ENCODE results near the gene LTA4H. TPM values are rescaled to one million over a fixed set of nuclear protein-coding genes. Genes with fewer than 3 reads are reported as not detected.

Gene LTA4H
- total and polyA plus RNA-seq, 2 of the 4 experiments (the other 2 are of a cell fraction): 41.0 to 43.3 TPM

GRCh38 chr12:96056646-96057455, 21.5 kb upstream of the LTA4H start:
- DNase-seq: no peak
- dilution Hi-C loops (cut with HindIII; ENCODE audit: low sequenced_read_pairs, unreplicated experiment): no loop called here
- Histone ChIP-seq H2AK9ac (replicated peaks; ENCODE audit: low read depth, low read length, poor library complexity) (no peak overlapping the region), H3K56ac (ENCODE audit: extremely low read depth, insufficient read depth, low read length) (no peak overlapping the region), H3K4me1 (ENCODE audit: control insufficient read depth, insufficient read depth, low read length) (no peaks in the 10 kb centered on the region), H4K8ac (ENCODE audit: low read depth in 2 of 2, low read length in 2 of 2) (no peak overlapping the region), H4K20me1 (ENCODE audit: insufficient read depth, low read length) (no peaks in the 10 kb centered on the region), H2AFZ (replicated peaks; ENCODE audit: low read length, poor library complexity) (no peak overlapping the region), H3K9me3 (ENCODE audit: control insufficient read depth, insufficient read depth, low read length) (peaks cover 4% of the 10 kb centered on the region), H3K18ac (ENCODE audit: low read depth, low read length) (no peak overlapping the region), H2BK20ac (ENCODE audit: low read depth, low read length) (no peak overlapping the region), H3K9ac (ENCODE audit: low read depth, low read length) (no peak overlapping the region), H3K27ac (ENCODE audit: insufficient read depth, low read length) (no peak overlapping the region), H3K4ac (ENCODE audit: low read depth, low read length) (no peak overlapping the region), H4K91ac (ENCODE audit: insufficient read depth, low read depth, low read length) (no peak overlapping the region), H2BK120ac (ENCODE audit: low read depth, low read length) (no peak overlapping the region), H3K9me1 (ENCODE audit: insufficient read depth, low read length) (0 out of 2 replicates have a peak, but pooled peaks cover under 1% of the 10 kb centered on the region), H3K23ac (ENCODE audit: low read depth, low read length) (no peak overlapping the region), H3K27me3 (ENCODE audit: control insufficient read depth, insufficient read depth, low read length) (no peaks in the 10 kb centered on the region), H3K4me3 (ENCODE audit: insufficient read depth, low read depth, low read length) (no peak overlapping the region), H2BK5ac (ENCODE audit: low read depth, low read length, poor library complexity, severe bottlenecking) (no peak overlapping the region), H3K14ac (replicated peaks; ENCODE audit: low read depth, low read length) (no peak overlapping the region), H3K36me3 (ENCODE audit: control insufficient read depth, insufficient read depth, low read length) (no peaks in the 10 kb centered on the region), H4K5ac (ENCODE audit: low read depth, low read length) (no peak overlapping the region), H3K79me1 (ENCODE audit: low read depth in 1 of 2, low read length in 2 of 2) (no peaks in the 10 kb centered on the region), H3K4me2 (ENCODE audit: low read depth, low read length) (no peak overlapping the region), H2AK5ac (ENCODE audit: low read depth, low read length) (no peak overlapping the region), H2BK15ac (ENCODE audit: low read depth, low read length) (no peak overlapping the region)
- POLR2A ChIA-PET (ENCODE audit: unreplicated experiment): no interaction called here
- in situ Hi-C loops (cut with MboI; ENCODE audit: low sequenced_read_pairs): no loop called here
- CTCF ChIA-PET: interaction anchor here (0.6 to 1.0 kb wide), 3 partner anchors 152 to 432 kb away, joined by 3 to 6 read pairs (median 3); no protein-coding TSS in a partner anchor
- no peak for ATAC-seq (ENCODE audit: low read depth)
- intact Hi-C loops (cut with micrococcal nuclease): no loop called here
- TF ChIP-seq CHD1 (IDR thresholded peaks at IDR 0.05; ENCODE audit: low read depth, low read length) (no peak), NFE2L2 (IDR thresholded peaks at IDR 0.05; ENCODE audit: low read depth, low read length) (no peak), MXI1 (IDR thresholded peaks at IDR 0.05; ENCODE audit: borderline replicate concordance, low read depth, low read length) (no peak), FOS (IDR thresholded peaks at IDR 0.05; ENCODE audit: low read depth, low read length) (no peak), RCOR1 (IDR thresholded peaks at IDR 0.05; ENCODE audit: insufficient replicate concordance, low read length) (no peak), CTCF (conservative IDR thresholded peaks at IDR 0.05; ENCODE audit: low read depth, low read length) (no peak), MAFK (IDR thresholded peaks at IDR 0.05; ENCODE audit: low read depth, low read length) (no peak), POLR2A (IDR thresholded peaks at IDR 0.05; ENCODE audit: low read depth, low read length) (no peak)
- no TSS peak for BruUV-seq (replicated peaks)
- WGBS, 2 experiments (ENCODE audit: extremely low coverage in 2 of 2, insufficient read length in 1 of 2): 84% methylated on average over 5 of the region's 8 CpGs; no CpG with 5 or more reads in 1 of the 2 experiments

Measured in IMR-90 (cell line).